ENCODE results near the gene GNPTAB. TPM values are rescaled to one million over a fixed set of nuclear protein-coding genes. Genes with fewer than 3 reads are reported as not detected.

GNPTAB gene
- total RNA-seq, 1 donor from 2014 or later, result 138 TPM

Small RNAs within 50 kb of the gene (small RNA-seq; reads per million reads assigned to genes)
- gene RNA5SP368, result not detected
- not detected for gene RNA5SP369
- not detected for gene RNU6-101P
- not detected for gene RNU6-1183P
- not detected for gene RNU6-172P
- not detected for gene RNY1P16

Other genes with a start within 250 kb of the GNPTAB start
- gene MYBPC1, start 236.0 kb downstream of the GNPTAB start, total RNA-seq, result 2.0 TPM
- 38.1 TPM for gene CHPT1, start 133.3 kb downstream of the GNPTAB start, total RNA-seq
- gene SYCP3, start 91.5 kb downstream of the GNPTAB start, total RNA-seq, result 0.47 TPM
- gene DRAM1, start 46.6 kb upstream of the GNPTAB start, total RNA-seq, result 1.1 TPM
- gene WASHC3, start 231.0 kb upstream of the GNPTAB start, total RNA-seq, result 55.1 TPM

Measured in occipital lobe (tissue), 2 donors.